Right lobe of liver (tissue), 6 donors: ENCODE measurements around the gene STK24. TPM values are rescaled to one million over a fixed set of nuclear protein-coding genes. Genes with fewer than 3 reads are reported as not detected.

Source experiments
- ATAC-seq, 4 donors: fragments of 200-7000 bp; cut with Tn5 transposase; one replicate each; pipeline ENCODE4 v1.9.1; 2020; ENCODE audit warnings: mild to moderate bottlenecking in 4 of 4, moderate library complexity in 4 of 4
- DNase-seq, 3 donors: peaks; one replicate each; pipeline ENCODE4 v3.0.0-alpha.2; 2020
- H3K27ac ChIP-seq, 3 donors: fragments of 200-600 bp; one replicate each; pipeline ENCODE4 v1.8.0; 2022
- H3K27me3 ChIP-seq, 2 donors: fragments of 200-600 bp; one replicate each; pipeline ENCODE4 v1.8.0; 2022
- H3K36me3 ChIP-seq, 4 donors: fragments of 200-600 bp; sonication (generic) in 1 of 4; one replicate each; pipeline versions ENCODE4 v1.5.1 to v1.8.0; 2017 to 2022; ENCODE audit warnings: control low read depth in 1 of 4
- H3K4me1 ChIP-seq, 4 donors: fragments of 200-600 bp; sonication (generic) in 1 of 4; one replicate each; pipeline versions ENCODE4 v1.5.1 to v1.8.0; 2017 to 2022; ENCODE audit warnings: control low read depth in 1 of 4
- H3K4me3 ChIP-seq, 3 donors: fragments of 200-600 bp; one replicate each; pipeline ENCODE4 v1.8.0; 2022
- H3K9me3 ChIP-seq, 4 donors: fragments of 200-600 bp; sonication (generic) in 1 of 4; one replicate each; pipeline versions ENCODE4 v1.5.1 to v1.8.0; 2017 to 2022; ENCODE audit warnings: control low read depth in 1 of 4
- CTCF ChIP-seq, 4 donors: fragments of 200-600 bp in 3 of 4; fragments of 450-650 bp in 1 of 4; IDR thresholded peaks; one replicate each; pipeline versions ENCODE4 v1.5.1 to v1.8.0; 2016 to 2022; ENCODE audit warnings: antibody characterized with exemption in 4 of 4, mild to moderate bottlenecking in 2 of 4
- POLR2A ChIP-seq: fragments of 450-650 bp; IDR thresholded peaks from one replicate; pipeline ENCODE4 v1.6.1; 2017; ENCODE audit warnings: antibody characterized with exemption, mild to moderate bottlenecking
- WGBS: methylation state at CpG from one replicate; pipeline ENCODE4 v1.1.6; 2018; ENCODE audit warnings: low coverage, low lambda C conversion rate; ENCODE audit not compliant: insufficient coverage; ENCODE audit errors: missing lambda C conversion rate; 5-methylcytosine and 5-hydroxymethylcytosine counted together
- intact Hi-C, 2 donors: fragments of 100-400 bp; cut with DNase I; formaldehyde crosslinking; loops; one replicate each; pipeline versions ENCODE4 v1.11.2 to v1.14.1; 2022
- total RNA-seq, 6 experiments: library from RNA; depleted of rRNA in 2 of 6; stranded (reverse); fragments of >200 nt in 2 of 6; fragmentation: NEBNext Ultra II Directional in 3 of 6; extraction: Animal tissue kit (Norgen Biotek cat#: 25700) in 3 of 6; gene quantifications; one replicate each; pipeline versions ENCODE4 v1.1.0 to v1.2.4, GENCODE V29; 2016 to 2023
- donor health status: DM: no; HTN: yes; CAD: no.
- donor health status: DM: no; HTN: no; CAD: no.
- donor health status: DM: no; HTN: no; CAD: no.
- donor health status: DM: no; HTN: yes; CAD: no.
- donor health status: DM: no; HTN: yes; CAD: no.

Gene STK24
- total RNA-seq, 6 experiments from 2014 or later = 14.8 to 40.8 (median 28.6) TPM

DNA sequence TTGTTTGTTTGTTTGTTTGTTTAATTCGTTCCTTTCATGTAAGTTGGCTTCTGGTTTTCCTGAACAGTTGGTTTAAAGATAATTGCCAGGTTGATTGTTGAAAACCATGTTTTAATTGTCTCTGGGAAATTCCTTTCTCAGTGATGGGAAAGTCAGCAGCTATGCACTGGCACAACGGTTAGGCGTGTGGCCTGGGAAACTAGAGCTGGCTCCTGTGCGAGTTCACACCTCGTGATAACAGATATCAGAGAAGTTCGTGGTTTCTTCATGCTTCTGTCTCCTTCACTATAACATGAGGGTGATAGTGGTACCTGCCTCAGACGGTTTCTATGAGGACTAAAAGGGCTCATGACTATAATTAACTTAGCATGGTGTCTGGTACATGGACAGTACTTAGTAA is 153.5 kb downstream of the STK24 start:
- intact Hi-C loops = no loop called here
- DNase-seq (no peak), ATAC-seq (no peak)
- H3K9me3 ChIP-seq = no peaks in the 10 kb centered on the region
- no peak overlapping the region for H3K4me3 ChIP-seq
- no peaks in the 10 kb centered on the region for H3K27me3 ChIP-seq
- H3K4me1 ChIP-seq = no peaks in the 10 kb centered on the region
- peaks cover 0 to 30% (median 6%) of the 10 kb centered on the region in 4 donors for H3K36me3 ChIP-seq
- TF ChIP-seq POLR2A = no peak
- TF ChIP-seq CTCF (IDR thresholded peaks at IDR 0.05) = no peak
- no peak overlapping the region for H3K27ac ChIP-seq
- WGBS = 74% methylated on average over 7 of the region's 7 CpGs

DNA sequence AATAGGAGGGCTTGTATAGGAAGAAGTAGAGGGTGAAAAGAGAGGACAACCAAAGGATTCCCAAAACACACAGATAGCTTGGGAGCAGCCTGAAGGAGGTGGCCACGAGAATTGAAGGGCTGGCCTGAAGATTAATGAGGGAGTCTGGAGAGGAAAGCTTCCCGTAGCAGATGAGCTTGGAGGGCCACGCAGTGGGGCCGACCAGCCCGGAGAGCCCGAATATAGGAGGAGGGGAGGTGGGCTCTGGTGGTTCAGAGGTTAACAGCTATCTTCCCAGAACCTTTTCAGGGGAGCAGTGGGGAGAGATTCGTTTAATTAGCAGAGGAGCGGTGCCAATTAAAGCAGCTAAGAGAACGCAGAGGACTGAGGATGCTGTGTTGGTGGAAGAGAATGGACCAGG is 154.9 kb downstream of the STK24 start:
- WGBS = 90% methylated on average over 7 of the region's 9 CpGs
- TF ChIP-seq POLR2A (no peak), CTCF (IDR thresholded peaks at IDR 0.05) (no peak)
- Histone ChIP-seq H3K4me1 (no peaks in the 10 kb centered on the region), H3K27me3 (no peaks in the 10 kb centered on the region), H3K27ac (no peak overlapping the region), H3K9me3 (no peaks in the 10 kb centered on the region), H3K4me3 (no peak overlapping the region), H3K36me3 (peaks cover 0 to 35% (median 5%) of the 10 kb centered on the region in 4 donors)
- ATAC-seq (no peak), DNase-seq (no peak)
- intact Hi-C loops = no loop called here

- Histone ChIP-seq H3K27ac (no peak overlapping the region), H3K4me1 (no peaks in the 10 kb centered on the region), H3K4me3 (no peak overlapping the region), H3K27me3 (no peaks in the 10 kb centered on the region), H3K36me3 (peaks cover 0 to 37% (median 4%) of the 10 kb centered on the region in 4 donors), H3K9me3 (no peaks in the 10 kb centered on the region)
- WGBS = 78% methylated on average over 6 of the region's 6 CpGs
- ATAC-seq (no peak), DNase-seq (no peak)
- no peak for TF ChIP-seq CTCF (IDR thresholded peaks at IDR 0.05)
- no peak for TF ChIP-seq POLR2A
- intact Hi-C loops = no loop called here
Observed at GRCh38 chr13:98420554-98421175, 156.2 kb downstream of the STK24 start.

GRCh38 chr13:98419786-98420553 is 156.9 kb downstream of the STK24 start:
- Histone ChIP-seq H3K27me3 (no peaks in the 10 kb centered on the region), H3K36me3 (peaks cover 0 to 35% (median 5%) of the 10 kb centered on the region in 4 donors), H3K27ac (no peak overlapping the region), H3K4me3 (no peak overlapping the region), H3K9me3 (no peaks in the 10 kb centered on the region), H3K4me1 (no peaks in the 10 kb centered on the region)
- intact Hi-C loops = no loop called here
- WGBS = 89% methylated on average over 7 of the region's 14 CpGs
- no peak for TF ChIP-seq CTCF (IDR thresholded peaks at IDR 0.05)
- no peak for TF ChIP-seq POLR2A
- no peak for ATAC-seq
- DNase-seq = no peak
